ENCODE measurements around the gene KRTAP5-6.

DNA sequence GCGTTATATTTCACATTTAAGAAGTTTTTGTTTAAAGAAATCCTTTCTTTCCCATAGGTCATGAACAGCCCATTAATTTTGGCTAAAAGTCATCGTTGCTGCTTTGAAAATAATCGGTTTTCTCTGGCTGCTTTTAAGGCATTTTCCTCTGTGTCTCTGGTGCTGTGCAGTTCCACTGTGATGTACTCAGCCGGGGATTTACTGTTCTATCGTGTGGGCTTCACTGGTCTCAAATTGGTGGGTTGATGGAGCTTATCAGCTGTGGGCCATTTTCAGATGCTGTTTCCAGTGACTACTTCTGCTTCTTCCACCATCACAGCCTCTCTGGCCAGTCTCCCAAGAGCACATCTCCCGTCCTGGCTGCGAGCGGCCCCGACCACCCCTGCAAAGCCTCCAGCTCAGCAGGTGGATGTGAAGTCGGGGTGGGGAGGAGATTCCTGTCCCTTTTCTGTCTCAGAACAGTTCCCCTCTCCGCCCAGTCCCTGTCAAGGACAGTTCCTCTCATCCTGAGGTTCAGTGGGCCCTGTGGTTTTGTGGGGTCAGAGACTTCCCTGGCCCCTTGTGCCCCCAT lies 33.1 kb downstream of the KRTAP5-6 start:
- TF ChIP-seq CTCF (conservative IDR thresholded peaks at IDR 0.05; ENCODE audit: low read length) (no peak), EZH2phosphoT487 (IDR thresholded peaks at IDR 0.05; ENCODE audit: borderline replicate concordance) (no peak)
